HPDE6-E6E7 (cell line): ENCODE data around the gene RAD51C.
A peak's percentile ranks its signal among the peaks of the same experiment; 100 is the strongest.
"Not testable (repeated sequence)": the region's sequence is repeated elsewhere in the genome, so short reads cannot be mapped to it uniquely, and the experiment has no call there.

Source experiments
- DNase-seq: peaks from one replicate; pipeline ENCODE4 v3.0.0; 2011; ENCODE audit warnings: missing footprints; ENCODE audit errors: extremely low spot score

RAD51C gene

DNA sequence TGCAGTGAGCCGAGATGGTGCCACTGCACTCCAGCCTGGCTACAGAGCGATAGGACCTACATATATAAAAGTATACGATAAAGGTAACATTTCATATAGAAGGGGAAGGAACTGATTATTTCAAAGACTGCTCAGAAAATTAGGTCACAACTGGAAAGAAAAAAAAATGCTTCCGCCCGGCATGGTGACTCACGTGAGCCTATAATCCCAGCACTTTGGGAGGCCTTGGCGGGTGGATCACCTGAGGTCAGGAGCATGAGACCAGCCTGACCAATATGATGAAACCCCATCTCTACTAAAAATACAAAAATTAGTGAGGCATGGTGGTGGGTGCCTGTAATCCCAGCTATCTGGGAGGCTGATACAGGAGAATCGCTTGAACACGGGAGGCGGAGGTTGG lies 8.4 kb upstream of the RAD51C start:
- no peak for DNase-seq

DNA sequence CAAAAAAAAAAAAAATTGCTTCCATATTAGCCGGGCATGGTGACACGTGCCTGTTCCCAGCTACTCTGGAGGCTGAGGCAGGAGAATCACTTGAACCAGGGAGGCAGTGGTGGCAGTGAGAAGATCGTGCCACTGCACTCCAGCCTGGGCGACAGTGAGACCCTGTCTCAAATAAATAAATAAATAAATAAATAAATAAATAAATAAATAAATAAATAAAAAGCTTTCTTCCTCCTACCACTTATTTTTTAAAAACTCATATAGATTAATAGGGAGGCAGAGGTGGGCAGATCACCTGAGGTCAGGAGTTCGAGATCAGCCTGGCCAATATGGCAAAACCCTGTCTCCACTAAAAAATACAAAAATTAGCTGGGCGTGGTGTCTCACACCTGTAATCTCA lies 7.9 kb upstream of the RAD51C start:
- not testable (repeated sequence) for DNase-seq

DNA sequence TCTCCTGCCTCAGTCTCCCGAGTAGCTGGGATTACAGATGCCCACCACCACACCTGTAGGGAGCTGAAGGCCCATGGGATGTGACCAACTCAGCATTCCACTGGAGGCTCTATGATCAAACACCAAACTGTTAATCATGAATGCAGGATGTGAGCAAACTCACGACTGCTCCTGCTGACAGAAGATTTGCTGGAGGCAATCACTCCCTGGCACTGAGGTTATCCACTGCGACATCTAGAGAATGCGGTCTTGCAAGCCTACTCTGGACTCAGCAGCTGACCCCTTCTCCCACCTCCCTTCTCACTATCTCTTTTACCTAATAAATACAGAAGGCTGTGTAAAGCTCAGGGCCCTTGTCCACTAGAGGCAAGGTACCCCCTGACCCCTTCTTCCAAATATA lies 5.4 kb upstream of the RAD51C start:
- DNase-seq: no peak

DNA sequence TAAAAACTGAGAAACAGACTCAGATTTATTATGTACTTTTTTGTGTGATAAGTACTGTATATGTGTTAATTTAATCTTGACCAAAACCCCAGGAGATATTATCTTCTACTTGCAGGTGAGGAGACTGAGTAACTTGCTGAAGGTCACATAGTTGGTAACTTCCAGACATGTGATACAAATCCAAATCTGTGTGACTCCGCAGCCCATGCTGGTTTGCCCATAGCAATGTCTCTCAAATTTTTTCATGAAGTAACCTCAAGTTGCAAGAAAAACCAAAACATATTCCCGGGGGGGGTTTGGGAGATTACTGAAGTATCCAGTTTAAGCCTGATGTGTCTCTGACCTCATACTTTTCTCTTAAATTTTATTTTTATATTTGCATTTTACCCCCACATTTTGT lies 3.9 kb upstream of the RAD51C start:
- no peak for DNase-seq

DNA sequence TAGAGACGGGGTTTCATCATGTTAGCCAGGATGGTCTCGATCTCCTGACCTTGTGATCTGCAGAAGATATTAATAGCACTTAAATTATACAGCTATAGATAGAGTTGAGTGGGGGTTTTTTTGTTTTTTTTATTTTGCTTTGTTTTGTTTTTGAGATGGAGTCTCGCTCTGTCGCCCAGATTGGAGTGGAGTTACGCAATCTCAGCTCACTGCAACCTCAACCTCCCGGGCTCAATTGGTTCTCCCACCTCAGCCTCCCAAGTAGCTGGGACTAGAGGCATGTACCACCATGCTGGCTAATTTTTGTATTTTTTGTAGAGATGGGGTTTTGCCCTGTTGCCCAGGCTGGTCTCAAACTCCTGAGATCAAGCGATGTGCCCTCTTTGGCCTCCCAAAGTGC lies 2.4 kb upstream of the RAD51C start:
- not testable (repeated sequence) for DNase-seq

DNA sequence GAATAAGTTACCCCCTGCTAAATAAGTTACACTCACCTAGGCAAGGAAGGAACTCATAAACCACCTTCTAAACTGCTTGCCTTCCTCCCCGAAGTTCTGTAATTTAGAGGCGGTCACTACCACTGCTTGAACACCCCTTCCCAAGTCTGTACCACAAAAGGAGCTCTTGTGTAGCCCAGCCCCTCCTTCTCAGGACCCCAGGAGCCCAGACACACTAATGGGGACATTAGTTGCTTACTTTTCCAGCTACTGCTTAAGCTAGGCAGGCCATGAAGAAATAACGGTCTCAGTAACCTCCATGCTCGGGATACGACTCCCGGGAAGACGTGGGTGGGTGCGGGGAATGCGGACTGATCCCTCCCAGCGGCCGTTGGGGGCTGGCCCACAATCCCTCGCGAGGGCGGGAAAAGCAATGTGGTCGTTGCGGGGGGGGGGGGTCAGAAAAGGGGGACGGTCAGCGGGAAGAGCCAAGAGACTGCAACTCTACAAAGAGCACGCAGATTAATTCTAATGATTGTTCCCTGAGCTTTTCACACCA lies 632 bp upstream of the RAD51C start, which contains the start of gene TEX14:
TSS of gene TEX14 (minus strand) at position 345 of the 538 bp plus-strand sequence. CDS start 40,044 bp downstream, outside the sequence.
- DNase-seq: no peak

DNA sequence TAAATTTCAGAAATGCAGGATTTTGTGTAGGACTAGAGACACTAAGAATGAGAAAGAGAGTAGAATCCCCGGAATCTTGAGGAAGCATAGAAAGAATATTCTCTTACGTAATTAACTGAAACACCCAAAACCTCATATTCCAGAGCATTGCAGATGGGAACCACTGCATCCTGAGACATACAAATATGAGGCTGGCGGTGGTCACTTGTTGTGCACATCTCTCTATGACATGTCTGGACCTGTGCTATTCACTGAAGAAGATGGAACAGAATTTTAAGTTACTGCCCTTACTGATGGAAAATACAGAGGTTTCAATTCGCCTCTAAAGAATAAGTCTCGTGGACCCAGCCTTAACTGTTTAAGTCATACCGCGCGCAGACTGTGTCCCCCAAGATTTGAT lies 806 bp downstream of the RAD51C start:
- DNase-seq: no peak

DNA sequence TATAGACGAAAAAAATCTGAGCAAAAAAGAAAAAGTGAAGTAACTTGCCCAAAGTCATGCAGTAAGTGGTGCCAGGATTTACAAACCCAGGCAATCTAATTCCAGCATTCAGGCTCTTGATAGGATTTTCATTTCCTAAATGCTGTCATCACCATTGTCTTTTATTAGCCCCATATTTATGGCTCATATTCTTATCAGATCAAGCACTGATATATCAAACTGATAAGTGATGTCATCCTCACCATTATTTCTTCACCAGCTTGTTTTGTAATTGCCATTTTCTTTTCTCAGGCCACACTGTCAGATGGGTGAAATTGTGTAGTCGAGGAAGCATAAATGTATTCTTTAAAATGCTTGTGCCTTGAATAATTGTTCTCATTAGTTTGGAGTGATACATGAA lies 1.3 kb downstream of the RAD51C start:
- DNase-seq: no peak

DNA sequence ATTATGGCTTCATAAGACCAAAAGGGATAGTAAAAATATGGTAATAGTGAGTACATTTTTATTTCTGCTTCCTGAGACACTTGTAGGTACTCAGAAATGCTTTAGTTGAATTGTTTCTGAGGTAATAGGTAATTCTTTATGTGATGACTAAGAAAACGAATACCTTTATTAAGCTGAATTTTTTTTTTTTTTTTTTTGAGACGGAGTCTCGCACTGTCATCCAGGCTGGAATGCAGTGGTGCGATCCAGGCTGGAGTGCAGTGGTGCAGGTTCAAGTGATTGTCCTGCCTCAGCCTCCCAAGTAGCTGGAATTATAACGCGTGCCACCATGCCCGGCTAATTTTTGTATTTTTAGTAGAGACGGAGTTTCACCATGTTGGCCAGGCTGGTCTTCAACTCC lies 1.9 kb downstream of the RAD51C start:
- DNase-seq: no peak

DNA sequence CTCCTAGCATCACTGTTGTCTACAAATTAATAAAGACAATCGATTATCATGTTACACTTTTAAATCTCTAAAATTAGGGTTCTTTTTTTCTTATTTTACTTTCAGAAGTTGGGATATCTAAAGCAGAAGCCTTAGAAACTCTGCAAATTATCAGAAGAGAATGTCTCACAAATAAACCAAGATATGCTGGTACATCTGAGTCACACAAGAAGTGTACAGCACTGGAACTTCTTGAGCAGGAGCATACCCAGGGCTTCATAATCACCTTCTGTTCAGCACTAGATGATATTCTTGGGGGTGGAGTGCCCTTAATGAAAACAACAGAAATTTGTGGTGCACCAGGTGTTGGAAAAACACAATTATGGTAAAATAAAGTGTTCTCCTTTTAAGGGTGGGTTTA lies 2.4 kb downstream of the RAD51C start:
- no peak for DNase-seq

DNA sequence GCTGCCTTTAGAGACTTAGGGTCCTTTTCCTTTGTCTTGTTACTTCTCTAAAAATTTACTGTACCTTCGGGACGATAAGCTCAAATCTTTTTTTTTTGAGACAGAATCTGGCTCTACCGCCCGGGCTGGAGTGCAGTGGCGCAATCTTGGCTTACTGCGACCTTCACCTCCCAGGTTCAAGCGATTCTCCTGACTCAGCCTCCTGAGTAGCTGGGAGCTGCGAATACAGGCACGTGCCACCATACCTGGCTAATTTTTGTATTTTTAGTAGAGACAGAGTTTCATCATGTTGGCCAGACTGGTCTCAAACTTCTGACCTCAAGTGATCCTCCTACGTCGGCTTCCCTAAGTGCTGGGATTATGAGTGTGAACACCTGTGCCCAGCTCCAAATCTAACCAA lies 7.4 kb downstream of the RAD51C start:
- DNase-seq: no peak

DNA sequence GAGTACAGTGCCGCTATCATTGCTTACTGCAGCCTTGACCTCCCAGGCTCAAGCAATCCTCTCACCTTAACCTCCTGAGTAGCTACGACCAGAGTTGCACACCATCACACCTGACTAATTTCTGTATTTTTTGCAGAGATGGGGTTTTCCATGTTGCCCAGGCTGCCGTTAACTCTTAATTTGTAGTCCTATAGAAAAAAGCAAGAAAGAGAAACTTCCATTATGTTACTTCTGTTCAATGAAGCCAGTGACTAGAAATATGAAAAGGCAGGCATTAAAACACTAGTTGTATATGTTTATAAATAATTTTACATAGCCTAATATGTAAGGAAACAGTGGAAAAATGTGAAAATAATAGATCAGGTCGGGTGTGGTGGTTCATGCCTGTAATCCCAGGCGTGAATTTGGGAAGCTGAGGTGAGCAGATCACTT lies 9.7 kb downstream of the RAD51C start:
- DNase-seq: no peak

DNA sequence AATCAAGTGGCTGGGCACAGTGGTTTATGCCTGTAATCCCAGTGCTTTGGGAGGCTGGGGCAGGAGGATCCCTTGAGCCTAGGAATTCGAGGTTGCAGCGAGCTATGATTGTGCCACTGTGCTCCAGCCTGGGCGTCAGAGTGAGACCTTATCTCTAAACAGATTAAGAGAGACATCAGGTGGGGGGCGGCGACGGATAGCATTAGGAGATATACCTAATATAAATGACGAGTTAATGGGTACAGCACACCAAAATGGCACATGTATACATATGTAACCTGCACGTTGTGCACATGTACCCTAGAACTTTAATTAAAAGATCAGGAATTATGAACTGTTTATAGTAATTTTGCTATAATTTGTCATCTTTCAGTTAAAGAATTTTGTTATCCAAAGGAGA lies 10.3 kb downstream of the RAD51C start:
- no peak for DNase-seq

DNA sequence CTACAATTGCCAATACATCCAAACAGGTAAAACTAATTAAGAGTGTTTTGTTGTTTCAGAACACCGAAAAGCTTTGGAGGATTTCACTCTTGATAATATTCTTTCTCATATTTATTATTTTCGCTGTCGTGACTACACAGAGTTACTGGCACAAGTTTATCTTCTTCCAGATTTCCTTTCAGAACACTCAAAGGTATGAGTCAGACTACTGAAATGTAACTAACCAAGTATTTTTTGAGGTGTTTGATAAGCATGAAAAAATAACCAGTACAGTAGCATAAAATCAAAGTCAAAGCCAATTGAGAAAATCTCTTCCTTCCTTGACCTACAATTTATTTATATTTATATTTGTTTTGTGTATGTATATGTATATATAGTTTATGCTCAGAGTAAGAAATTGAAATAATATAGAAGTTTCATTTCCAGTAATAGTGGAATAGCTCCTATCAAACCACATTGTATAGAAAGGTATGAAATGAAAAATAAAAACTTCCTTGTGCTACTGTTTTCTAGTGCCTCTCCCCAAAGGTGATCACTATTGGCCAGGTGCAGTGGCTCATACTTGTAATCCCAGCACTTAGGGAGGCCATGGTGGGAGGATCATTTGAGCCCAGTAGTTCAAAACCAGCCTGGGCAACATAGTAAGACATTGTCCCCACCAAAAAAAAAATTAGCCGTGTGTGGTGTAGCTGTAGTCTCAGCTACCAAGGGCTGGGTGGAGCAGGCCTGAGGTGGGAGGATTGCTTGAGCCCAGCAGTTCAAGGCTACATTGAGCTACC lies 10.9 kb downstream of the RAD51C start:
- DNase-seq: peak; percentile 54

DNA sequence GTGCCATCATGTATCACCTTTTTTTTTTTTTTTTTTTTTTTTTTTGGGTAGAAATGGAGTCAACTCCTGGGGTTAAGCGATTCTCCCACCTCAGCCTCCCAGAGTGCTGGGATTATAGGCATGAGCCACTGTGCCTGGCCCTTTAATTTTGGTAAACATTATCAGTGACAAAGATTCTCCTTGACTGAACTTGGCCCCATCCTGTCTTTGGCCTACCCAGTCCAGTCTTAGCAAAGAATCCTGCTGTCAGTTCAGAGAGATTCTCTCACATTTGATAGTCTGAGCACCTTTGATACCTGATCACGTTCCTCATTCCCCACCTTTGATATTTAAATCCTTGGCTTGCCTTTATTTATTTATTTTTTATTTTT lies 11.5 kb downstream of the RAD51C start:
- no peak for DNase-seq

DNA sequence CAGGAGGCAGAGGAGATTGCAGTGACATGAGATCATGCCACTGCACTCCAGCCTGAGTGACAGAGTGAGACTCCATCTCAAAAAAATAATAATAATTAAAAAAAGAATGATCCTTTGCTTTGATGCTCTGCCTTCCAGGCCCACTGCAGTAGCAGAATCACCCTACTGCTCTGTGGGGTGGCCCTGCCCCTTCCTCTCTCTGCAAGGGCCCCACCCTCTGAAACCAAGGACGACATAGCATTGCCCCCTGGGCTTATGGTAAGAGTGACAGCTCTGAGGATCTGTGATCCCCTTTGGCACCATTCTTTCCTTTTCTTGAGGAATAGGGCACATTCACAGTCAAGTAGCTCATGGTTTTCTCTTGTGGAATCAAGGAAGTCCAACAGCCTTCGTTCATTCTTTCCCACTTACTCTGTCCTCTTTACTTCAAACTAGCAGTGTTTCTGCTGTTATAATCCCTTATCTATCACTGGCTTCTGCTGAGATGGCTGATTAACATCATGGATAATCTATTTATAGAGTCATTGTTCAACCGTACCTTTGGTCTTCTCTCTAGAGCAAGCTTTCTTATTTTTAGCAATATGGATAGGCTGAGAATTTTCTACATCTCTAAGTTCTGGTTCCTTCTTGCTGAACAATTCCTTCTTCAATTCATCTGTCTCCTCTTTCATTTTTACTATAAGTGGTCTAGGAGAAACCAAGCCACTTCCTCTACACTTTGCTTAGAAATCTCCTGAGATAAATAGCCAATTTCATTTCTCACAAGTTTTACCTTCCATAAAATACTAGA lies 14.1 kb downstream of the RAD51C start:
- DNase-seq: no peak

DNA sequence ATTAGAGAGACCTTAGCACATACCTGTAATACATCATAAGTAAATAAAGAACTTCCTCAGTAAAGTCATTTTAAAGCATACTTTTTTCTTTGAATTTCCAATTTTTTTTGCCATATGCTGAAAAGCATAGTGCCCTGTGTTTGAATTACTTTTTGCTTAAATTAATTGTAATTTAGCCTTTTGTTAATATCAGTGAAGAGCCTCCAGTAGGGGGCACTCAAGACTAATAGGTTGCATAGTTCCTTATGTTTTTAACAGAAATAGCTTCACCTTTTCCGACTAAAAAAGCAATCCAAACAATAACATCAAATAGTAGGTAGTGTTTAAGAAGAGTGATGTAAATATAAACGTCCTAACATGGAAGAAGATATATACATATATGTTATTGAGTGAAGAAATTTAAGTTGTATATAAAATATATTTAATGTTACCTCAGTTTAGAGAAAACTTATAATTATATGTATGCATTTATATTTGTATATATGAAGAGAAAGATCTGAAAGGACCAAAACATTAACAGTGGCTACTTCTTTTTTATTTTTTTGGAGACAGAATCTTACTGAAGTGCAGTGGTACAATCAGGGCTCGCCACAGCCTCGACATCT lies 18.6 kb downstream of the RAD51C start:
- DNase-seq: peak; percentile 12

DNA sequence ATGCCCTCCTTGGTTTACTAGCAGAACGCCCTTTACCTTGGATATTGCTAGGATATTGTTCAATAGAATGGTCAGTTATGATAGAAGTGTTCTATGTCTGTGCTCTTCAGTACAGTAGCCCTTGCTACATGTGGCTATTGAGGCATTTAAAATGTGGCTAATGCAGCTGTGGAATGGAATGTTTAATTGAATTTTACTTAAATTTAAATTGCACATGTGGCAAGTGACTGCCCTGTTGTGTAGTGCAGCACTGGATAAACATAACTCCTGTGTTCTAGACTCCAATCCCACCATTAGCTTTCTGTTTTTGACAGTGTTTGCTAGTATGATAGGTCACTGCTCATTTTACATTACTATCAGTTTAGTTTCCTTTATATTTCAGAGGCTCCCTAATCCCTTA lies 29.9 kb downstream of the RAD51C start:
- DNase-seq: no peak

DNA sequence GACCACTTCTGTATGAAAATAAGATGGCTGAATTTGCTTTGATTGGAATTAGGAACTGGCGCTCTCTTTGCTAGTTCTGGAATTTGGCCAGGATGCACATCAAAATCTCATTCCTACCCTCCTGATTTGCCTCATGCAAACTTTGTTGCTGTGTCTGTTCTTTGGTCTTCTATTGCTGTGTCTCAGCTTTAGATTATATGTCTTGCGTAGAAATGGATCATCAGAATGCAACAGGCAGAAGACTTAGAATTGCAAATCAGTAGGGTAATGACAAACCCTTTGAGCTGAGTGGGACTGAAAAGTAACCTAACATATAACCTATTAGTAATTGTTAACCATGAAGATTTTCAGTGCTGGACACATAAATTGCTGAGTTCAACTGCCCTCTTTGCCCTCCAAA lies 30.3 kb downstream of the RAD51C start:
- DNase-seq: no peak

DNA sequence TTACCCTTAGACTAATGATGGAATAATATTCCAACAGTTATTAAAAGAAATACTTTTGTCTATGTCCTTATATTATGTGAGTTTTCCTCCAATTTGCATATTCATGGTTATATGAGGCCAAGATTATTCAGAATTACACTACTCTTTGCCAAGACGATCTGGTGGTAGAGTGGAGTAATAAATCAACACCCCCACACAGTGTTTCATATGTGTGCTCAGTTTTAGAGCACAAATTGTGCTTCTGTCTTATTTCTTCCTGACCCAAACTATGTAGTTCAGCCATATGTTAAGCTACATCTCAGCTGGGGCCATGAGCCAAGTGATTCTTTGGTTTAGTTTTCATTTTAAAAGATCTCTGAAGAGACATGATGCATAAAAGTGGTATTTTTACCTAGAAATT lies 36.4 kb downstream of the RAD51C start:
- DNase-seq: no peak

DNA sequence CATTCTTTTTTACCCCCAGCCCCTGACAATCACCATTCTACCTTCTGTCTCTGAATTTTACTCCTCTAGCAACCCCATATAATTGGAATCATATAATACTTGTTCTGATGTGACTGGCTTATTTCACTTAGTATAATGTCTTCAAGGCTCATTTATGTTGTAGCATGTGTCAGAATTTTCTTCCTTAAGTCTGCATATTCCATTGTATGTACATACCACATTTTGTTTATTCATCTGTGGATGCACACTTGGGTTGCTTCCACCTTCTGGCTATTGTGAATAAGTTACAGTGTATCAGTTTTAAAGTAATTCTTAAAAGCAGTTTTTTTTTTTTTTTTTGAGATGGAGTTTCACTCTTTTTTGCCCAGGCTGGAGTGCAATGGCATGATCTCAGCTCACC lies 38.5 kb downstream of the RAD51C start:
- no peak for DNase-seq

DNA sequence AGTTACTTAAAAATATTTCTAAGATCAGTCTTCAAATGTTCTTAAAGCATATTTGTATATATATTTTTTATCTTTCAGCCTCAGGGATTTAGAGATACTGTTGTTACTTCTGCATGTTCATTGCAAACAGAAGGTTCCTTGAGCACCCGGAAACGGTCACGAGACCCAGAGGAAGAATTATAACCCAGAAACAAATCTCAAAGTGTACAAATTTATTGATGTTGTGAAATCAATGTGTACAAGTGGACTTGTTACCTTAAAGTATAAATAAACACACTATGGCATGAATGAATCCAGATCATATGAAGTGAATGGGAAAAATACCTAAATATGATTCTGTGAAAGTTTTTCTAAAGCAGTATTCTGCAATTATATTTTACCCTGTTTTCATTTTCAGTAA lies 41.6 kb downstream of the RAD51C start:
- no peak for DNase-seq

DNA sequence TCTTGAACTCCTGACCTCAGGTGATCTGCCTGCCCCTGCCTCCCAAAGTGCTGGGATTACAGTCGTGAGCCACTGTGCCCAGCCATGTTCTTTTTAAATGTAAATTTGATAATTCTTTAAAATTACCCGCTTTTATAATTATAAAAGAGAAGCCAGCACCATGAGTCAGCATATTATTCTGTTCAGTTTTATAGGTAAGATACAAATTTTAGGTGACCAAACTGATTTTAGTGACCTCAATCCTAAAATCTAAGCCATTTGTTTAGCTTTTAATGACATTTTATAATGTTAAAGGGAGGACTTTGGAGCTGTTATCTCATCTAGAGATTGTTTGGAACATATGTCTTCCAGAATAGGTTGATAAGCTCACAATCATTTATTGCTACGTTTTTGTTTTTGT lies 42.4 kb downstream of the RAD51C start:
- DNase-seq: no peak
